ENCODE data around the gene EFNA3.

Gene EFNA3

DNA sequence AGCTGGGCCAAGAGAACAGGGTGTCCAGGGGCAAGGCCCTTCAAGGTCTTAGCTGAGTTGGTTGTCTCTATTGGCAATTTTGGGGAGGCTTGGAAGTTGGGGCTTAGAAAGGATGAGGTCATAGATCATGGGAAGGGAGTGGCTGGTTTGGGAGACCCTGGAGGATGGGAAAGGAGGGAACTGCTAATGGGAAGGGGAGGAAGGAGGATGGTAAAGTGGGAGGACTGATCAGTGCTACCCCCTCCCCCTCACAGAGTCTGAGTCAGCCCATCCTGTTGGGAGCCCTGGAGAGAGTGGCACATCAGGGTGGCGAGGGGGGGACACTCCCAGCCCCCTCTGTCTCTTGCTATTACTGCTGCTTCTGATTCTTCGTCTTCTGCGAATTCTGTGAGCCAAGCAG is 10.0 kb upstream of the EFNA3 start:
- DNase-seq = no peak

DNA sequence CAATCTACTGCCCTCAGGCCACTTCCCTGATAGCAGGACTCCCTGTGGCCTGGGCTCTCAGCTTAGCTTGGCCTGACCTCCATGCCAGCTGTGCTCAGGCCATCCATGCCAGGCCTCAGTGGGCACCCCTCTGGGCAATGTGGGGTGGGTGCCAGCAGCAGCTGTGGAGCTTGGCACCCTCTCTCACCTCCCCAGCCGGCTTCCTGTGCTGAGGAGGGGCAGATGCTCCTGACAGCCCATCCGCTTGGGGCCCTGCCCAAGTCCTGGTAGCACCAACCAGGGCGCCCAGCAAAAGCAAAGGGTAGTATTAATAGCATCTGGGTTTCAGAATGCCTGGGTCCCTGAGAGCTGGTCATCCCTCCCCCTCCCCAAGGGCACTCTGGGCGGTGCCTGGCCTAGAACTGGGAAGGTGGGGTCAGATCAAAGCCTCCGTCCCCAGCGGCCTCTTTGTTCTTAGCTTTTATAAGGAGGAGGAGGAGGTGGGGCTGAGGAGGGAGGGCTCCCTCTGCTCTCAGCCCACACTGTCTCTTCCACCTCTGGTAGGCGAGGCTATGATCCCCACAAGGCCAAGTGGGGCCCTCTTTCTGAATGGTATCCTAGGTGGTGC is 9.0 kb upstream of the EFNA3 start:
- no peak for DNase-seq

DNA sequence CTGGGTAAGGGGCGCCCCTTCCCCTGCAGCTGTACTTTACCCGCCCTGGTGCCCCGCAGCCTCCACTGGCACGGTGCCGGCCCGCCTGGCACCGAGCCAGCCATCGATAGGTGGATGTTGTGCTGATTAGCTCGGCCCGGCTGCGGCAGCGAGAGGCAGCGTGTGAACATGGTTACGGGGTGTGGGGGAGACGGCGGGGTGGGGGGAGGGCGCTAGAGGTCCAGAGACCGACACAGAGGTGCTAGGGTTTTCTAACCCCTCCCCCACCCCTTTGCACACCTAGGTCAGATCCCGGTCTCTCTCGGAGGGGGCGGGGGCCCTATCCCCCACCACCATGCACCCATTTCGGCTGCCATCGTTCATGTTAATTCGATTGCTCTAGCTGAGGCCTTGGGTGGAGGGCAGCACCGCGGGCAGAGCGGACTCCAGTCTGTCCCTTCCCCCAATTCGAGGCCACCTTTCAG is 8.4 kb upstream of the EFNA3 start:
- no peak for DNase-seq

DNA sequence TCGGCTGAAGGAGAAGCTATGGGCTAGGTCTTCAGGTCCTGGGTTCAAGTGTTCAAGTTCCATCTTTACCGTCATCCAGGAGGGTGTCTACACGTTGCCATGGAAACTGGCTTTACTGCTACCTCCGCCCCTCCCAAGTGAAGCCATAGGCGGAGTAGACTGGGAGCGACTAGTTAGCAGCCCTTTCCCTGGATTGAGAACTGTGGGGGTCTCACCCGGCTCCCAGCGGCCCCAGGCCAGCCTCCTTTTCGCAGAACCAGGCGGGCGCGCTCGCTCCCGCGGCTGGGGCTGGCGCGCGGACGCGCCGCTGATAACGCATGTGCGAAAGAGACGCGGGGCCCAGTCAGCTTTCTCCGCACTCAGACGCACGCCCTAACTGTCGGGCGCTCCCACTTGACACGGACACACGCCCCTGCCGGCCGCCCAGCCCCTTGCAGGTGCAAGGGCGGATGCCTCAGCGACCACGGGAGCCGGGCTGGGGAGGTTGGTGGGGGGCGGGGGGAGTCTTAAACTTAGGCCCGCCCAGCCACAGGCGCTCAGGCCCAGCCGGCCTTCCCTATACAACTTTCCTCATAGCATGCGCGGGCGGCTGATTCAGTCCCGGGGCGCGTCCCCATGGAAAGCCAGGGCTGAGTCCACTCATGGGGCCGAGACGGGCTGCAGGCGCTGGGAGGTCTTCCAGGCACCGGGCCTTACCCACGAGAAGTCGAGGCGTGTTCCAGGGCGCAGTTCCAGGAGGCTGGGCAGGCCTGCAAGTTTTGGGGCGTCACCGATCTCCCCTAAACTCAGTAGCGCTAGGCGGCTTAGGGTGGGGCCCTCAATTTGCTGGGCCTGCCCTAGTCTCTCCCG is 7.7 kb upstream of the EFNA3 start:
- DNase-seq = peak; percentile 42

DNA sequence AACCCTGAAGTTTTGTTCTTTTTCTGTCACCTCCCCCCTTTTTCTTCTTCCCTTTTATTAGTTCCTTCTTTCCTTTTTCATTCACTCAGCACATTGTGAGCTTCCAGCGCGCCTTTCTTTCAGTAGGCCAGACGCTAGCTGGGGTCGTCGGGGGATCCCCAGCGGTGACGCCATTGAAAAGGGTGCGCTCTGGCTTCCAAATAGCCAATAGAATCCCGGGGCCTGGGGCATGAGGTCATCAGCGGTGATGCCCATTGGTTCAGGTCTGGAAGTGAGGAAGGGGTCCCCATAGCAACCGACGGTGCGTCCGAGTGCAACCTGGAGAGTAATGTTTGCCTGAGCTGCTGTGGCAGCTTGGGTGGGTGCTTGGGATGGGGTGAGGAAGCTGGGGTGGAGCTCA is 6.9 kb upstream of the EFNA3 start:
- no peak for DNase-seq

DNA sequence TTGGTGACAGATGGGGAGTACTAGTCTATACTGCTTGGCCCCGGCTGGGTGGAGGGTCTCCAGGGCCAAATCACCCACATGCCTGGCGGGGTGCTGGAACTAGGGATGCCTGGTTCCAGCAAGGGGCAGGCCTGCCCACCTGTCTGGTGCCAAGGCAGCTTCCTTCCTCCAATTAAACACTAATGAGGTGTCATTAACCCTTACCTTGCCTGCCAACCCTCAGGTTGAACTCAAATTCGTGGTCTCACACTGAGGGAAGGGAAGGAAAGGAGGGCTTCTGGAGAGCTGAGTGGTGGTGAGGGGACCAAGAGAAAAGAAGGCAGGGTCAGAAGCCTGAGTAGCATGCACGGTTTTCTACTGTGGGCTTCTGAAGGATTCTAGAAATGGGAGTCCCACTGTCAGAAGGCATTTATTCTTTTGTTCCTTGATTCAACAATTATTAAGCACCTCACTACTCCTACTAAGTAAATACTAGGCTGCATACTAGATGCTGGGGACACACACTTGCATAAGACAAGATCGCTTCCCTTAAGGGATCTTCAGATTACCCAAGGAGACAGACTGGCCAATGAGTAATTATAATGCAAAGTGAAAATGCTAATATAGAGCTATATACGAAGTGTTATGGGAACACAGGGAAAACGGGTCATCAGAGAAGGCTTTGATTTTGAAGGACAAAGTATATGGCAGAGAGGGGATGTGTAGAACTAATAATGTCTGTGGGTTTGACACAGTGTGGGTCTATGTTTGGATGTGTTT is 5.9 kb upstream of the EFNA3 start:
- DNase-seq = no peak

DNA sequence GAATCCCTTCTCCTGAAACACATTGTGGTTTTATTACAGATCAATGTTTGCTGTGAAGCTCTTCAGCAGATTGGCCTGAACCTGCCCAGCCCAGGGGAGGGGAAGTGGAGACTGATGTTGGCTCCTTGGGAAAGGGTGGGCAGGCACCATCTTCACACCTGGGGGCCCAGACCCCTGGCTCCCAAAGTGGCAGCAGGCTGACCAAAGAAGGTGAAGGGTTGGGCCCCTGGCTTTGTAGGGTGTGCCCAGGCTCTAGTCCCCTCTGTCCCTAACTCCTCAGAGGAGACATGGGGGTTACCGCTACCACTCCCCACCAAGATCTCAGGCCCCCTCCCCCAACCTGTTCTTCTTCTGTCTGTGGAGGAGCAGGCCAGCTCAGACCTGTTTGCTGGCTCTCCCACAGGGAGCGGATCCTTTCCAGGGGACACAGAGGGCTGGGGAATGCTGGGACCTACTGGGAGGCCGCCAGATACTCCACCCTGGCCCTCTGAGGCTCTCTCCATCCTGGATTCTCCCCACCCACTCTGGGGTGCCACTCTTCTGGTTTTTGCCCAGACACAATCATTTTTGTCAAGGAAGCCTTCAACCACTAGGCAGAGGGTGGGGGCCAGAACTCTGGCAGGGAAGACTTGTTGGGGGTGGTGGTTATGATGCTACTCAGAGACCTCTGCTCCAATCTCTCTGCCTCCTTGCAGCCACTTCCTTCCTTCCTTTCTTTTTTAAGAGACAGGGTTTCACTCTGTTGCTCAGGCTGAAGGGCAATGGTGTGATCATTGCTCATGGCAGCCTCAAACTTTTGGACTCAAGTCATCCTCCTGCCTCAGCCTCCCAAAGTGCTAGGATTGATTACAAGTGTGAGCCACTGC is 5.0 kb upstream of the EFNA3 start:
- no peak for DNase-seq

DNA sequence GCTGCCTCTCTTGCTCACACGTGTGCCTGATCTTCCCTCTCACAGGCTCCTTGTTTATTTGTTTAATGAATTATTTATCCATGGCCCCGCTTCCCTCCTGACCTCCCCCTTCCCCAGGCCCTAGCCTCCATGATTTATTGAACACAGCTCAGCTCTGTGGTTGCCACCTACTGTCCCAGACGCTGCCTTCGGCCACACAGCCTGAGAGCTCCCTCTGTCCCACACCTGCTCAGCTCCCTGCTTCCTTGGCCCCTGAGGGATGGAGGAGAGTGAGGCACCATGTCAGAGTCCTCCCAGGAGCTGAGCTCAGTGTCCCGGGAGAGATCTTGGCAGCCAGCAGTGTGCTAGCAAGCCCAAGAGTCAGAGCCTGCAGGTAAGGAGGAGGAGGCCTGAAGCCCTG is 3.1 kb upstream of the EFNA3 start:
- no peak for DNase-seq

DNA sequence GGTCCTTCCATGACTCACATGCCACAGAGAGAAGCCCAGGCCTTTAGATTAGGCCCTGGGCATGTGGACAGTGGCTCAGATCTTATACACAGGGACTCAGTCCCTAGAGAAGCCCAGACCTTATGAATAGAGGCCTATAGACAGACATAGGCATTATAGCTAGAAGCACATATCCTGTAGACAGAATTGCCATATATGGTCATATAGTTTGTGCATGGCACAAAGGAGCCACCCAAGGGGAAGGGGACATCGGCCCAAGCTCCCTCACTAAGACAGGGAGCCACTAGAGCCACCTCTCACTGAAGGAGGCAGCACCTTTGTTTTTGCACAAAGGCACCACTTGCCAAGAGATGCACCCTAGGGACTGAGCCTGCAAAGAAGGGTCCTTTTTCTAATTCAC is 2.3 kb upstream of the EFNA3 start:
- DNase-seq = no peak

DNA sequence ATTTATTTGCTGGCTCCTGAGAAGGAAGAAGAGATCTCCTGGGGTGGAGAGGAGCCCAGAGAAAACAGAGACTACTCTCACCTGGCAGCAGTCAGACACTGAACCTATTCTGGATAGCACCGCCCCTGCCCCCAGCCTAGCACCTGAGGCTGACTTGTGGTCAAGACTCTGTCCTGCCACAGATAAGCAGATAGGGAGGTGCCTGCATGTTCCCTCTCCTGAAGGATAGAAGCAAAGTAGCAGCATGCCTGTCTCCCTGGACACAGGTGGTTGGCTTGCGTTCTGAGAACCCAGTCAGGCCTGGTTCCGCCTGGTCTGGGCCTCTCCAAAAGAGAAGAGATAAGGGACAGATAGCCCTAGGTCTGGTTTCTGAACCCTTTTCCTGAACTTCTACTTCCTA is 1.3 kb upstream of the EFNA3 start:
- DNase-seq = no peak

DNA sequence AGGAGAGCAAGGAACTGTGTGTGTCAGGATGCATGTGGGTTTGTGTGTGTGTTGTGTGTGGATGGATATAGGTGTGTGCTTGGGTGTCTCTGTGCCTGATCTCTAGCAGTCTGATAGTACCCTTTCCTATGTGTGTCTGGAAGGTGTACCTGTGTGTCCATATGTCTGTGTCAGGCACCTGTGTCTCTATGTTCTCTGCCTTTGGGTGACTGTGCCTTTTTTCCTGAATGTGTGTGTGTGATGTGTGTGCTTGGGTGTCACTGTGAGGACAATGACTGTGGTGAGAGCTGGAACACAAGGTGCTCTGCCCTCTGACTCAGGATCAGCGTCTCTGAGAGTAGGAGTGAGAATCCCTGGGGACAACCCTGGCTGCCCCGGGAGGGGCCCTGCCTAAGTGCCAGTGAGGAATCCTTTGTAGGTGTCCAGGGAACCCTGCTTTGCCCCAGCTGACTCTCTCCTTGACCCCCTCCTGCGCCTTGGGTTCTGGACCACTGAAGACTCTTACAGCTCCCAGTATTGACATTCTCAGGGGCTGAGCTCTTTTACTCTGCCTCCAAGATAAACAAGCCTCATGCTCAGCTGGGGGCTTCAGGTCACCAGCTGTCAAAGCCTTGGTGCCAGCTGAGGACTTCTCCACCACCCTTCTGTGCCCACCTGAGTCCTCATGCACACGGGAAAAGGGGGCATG is 735 bp upstream of the EFNA3 start:
- DNase-seq = no peak

DNA sequence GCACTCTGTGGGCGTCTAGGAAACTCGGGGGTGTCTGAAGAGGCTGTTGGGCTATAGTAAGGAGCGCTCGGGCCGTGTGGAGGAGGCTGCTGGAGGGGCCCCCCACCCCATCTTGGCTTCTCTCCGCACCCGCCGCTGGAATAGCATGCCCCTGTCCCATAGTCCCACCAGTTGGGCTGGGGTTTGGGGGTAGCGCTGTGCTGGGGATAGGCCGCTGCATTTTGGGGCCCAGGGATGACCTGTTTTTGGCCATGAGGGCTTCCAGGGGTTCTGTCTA is 511 bp downstream of the EFNA3 start:
- no peak for DNase-seq

DNA sequence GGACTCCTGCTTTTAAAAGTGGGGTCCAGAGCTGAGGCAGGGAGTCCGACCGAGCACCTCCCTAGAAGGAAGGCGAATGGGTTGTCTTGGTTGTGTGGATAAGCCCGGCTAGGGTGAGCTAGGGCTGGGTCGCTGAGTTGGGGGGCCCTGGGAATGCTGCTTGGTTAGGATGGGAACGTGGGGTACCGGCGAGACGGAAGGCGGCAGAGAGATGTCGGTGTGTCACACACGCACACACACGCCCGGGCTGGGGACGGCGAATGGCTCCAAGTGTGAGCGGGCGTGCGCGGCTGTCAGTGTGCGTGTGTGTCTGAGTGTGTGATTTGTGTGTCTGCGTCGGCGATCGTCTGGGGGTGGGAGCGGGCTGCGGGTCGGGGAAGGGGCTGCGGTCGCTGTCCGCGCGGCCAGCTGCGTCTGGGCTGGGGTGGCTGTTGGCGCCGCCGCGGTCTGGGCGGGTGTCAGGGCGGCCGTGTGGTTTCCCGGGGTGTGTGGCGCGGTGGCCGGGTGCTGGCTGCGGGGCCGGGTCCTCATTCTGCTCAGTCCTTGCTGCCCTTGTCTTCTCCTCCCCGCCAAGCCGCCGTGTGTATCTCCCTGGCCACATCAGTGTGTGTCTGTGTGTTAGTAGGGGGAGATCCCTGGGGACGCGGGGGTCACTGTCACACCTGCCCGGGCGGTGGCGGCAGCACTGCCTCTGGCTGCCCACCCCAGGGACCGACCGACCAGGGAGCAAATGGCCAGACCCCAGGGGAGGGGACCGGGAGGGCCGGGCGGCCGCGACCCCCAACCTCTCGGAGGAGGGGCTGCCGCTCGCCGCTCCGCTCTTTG is 1.1 kb downstream of the EFNA3 start:
- no peak for DNase-seq

DNA sequence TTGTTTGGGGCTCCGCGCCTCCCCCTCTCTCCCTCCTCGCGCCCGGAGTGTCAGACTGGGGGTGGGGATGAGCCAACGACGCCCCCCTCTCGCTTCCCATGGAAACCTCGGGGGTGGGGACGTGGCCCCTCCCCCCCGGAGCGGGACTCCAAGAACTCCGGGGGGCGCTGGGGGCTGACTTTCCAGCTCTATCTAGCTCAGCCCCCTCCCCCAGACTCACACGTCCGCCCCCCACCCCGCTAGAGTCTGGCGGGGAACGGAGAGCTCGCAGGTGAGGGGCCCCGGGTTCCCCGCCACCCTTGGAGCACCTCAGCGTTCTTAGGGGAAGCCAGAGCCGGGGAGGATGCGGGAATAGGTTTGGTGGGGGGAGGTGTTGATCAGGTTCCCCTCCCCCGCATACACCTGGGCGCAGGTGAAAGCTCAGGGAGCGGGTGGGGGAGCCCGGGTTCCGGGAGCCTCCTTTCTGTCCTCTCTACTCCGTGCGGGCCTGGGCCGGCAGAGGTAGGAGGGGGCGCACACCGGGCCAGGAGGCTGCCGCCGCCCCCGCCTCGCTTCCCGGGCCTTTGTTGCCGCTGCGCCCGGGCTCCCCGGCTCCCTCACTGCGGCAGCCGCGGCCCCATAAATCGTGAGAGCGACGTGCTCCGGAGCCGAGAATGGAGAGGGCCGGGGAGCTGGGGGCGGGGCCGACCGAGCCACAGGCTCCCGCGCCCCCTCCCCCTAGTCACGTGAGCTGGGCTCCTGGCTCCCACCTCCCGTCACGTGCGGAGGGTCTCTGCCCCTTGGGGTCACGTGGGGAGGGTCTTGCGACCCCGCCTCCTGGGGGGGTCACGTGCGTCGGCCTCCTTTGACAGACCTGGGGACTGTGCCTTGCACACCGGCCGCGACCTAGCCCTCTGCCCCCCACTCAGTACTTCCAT is 1.9 kb downstream of the EFNA3 start:
- no peak for DNase-seq

DNA sequence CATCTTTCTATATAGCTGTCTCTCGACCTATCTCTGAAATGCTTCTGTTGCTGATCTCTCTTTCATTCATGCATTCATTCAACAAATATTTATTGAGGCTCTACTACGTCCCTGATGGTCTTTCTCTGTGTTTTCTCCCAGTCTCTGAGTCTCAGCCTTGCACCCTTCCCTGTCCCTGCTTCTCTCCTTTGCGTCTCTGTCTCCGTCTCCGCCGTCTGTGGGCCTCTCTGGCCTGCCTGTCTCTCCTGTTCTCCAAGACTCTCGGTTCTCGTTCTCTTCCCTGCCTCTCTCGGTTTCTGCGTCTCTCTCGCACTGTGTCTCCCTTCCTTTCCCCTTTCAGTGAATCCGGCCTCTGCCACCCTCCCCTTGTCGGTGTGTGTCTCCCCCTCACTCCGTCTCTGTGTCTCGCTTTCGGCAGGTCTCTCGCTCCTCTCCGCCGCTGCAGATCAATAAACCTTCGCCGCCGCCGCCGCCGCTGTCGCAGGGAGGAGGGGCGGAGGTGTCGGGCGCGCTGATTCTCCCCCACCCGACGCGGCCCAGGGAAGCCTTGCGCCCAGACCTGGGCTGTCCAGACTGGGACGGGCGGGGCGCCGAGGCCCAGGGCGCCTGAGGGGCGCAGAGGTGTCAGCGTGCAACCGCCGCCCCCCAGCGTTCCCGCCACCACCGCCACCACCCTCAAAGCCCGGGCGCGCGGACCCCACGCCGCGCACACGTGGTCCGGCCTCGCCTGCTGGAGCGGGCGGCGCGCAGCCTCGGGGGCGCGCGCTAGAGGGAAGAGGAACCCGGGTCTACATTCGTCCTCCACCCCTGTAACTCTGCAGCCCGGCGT is 3.0 kb downstream of the EFNA3 start:
- DNase-seq = no peak

DNA sequence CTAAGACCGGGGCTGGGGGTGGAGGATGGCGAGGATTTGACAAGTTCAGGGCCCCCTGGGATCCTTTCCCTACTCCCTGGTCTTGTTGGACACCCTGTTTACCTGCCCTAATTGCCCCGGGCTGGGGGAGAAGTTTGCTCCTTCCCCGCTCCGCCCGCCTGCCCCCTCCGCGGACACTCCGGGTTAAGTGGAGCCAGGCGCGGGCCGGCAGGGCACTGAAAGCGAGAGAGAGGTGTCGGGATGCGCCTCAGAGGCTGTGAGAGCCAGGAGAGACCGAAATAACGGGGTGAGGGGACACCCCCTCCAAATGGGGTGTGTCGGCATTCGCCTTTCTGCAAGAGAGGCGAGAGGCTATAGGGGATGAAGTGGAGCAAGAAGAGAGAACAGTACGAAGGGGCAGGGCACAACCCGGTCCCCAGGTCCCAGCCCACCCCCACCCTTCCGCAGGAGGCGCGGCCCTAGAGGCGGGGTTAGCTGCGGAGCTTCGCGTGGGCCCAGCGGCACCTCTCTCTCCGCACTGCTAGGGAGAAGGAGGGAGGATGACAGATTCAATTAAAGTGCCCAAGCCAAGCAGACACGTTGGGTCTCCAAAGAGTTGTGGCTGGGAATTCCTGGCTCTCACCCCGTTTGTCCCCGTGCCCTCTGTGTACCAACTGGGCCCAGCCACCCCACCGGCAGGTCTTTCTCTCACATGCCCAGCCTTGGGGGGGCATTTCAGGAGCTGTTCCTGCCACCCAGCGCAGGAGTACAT is 3.8 kb downstream of the EFNA3 start:
- no peak for DNase-seq

DNA sequence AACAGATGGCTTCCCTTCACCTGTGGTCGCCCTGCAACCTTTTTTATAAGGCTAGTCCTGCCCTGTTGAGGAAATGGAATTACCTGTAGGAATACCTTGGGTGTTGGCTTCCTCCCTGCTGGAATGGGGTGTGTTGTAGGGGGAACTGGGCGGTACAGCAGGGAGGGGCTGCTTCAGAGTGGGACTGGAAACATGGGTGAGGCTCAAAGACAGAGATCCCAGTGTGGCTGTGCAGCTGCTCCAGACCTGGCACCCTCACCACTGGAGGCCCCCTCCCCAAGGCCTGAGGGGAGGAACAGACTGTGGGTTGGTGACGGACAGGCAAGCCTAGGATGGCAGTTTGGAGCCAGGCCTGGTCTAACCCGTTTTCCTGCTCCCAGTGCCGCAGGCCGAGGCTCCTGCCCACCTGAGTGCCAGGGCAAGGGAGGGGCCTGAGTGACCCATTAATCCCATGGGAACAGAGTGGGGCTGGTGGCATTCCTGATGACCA is 4.5 kb downstream of the EFNA3 start:
- DNase-seq = no peak

Measured in fibroblast of skin of scalp (primary cell).